Germinal center (tissue), 1 donor: Measurements from ENCODE around the gene TEN1.

ENCODE experiments used
- DNase-seq: peaks from one replicate; pipeline ENCODE4 v3.0.0; 2012; ENCODE audit warnings: mixed read lengths, low spot score

The TEN1 gene

GRCh38 chr17:75976175-75976848, 2.7 kb upstream of the TEN1 start:
- no peak for DNase-seq

GRCh38 chr17:75979705-75980187, 706 bp downstream of the TEN1 start:
- DNase-seq = no peak

GRCh38 chr17:75980188-75981018, 1.4 kb downstream of the TEN1 start:
- DNase-seq = no peak

DNA sequence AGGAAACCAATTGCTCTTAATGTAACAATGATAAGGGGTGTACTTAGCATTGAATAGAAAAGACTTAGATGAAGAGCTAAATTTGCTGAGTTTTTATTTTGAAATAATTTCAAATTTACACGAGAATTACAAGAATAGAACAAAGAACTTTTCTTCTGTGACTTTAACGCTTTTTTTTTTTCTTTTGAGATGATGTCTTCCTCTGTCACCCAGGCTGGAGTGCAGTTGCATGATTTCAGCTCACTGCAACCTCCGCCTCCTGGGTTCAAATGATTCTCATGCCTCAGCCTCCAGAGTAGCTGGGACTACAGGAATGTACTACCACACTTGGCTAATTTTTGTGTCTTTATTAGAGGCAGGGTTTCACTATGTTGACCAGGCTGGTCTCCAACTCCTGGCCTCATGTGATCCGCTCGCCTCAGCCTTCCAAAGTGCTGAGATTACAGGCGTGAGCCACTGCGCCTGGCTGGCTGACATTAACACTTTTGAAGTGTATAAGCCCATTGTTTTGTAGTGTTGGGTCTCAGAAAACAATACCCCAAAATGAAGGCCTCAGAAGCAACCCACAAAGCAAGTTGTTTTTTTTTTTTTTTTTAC, 2.1 kb downstream of the TEN1 start:
- no peak for DNase-seq

GRCh38 chr17:75983501-75984181, 4.6 kb downstream of the TEN1 start:
- DNase-seq = no peak

- DNase-seq = no peak
Measured at GRCh38 chr17:75985986-75986385, 6.9 kb downstream of the TEN1 start.

- DNase-seq = no peak
Measured at GRCh38 chr17:75987041-75987440, 8.0 kb downstream of the TEN1 start.

DNA sequence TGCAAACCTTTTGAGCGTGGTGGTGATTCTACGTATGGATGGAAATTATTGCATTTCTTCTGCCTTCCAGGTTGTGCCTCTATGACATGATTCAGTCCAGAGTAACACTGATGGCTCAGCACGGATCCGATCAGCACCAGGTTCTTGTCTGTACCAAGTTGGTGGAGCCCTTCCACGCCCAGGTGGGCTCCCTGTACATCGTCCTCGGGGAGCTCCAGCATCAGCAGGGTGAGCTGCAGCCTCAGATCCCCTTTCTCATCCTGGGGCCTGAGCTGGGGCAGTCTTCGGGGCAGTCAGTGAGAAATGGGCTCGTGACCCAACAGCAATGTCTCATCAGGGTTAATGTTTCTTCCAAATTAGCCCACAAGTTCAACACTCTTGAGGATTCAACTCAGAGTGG, 12.4 kb downstream of the TEN1 start:
- DNase-seq = no peak

DNA sequence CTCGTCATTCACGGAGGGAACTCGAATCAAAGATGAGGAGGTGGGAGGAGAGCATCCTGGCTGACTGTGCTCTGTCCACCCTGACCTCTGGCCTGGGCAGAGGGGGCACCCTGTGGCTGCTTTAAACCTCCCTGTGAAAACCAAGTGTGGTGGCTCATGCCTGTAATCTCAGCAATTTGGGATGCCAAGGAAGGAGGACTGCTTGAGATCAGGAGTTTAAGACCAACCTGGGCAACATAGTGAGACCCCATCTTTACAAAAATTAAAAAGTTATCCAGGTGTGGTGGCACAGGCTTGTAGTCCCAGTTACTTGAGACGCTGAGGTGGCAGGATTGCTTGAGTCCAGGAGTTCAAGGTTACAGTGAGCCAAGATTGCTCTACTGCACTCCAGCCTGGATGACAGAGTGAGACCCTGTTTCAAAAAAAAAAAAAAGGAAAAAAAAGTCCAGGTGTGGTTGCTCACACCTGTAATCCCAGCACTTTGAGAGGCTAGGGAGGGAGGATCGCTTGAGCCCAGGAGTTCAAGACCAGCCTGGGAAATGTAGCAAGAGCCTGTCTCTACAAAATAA, 15.8 kb downstream of the TEN1 start:
- no peak for DNase-seq

- DNase-seq = no peak
Measured at GRCh38 chr17:75995385-75995925, 16.4 kb downstream of the TEN1 start.

- DNase-seq = no peak
Measured at GRCh38 chr17:75996665-75997590, 17.9 kb downstream of the TEN1 start.

DNA sequence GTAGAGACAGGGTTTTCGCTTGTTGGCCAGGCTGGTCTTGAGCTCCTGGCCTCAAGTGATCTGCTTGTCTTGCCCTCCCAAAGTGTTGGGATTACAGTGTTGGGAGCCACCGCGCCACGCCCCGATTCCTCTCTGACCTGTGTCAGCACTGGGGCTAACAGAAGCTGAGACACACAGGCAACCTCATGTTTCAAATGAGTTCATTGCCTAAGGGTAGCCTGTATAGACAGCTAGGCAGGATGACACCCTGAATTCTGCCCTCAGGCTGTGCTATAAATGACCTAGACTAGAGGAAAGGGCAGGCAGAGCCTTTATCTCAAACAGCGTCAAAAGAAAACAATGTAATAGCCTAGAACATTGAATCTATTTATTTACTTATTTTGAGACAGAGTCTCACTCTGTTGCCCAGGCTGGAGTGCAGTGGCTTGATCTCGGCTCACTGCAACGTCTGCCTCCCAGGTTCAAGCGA, 19.3 kb downstream of the TEN1 start:
- DNase-seq = no peak

DNA sequence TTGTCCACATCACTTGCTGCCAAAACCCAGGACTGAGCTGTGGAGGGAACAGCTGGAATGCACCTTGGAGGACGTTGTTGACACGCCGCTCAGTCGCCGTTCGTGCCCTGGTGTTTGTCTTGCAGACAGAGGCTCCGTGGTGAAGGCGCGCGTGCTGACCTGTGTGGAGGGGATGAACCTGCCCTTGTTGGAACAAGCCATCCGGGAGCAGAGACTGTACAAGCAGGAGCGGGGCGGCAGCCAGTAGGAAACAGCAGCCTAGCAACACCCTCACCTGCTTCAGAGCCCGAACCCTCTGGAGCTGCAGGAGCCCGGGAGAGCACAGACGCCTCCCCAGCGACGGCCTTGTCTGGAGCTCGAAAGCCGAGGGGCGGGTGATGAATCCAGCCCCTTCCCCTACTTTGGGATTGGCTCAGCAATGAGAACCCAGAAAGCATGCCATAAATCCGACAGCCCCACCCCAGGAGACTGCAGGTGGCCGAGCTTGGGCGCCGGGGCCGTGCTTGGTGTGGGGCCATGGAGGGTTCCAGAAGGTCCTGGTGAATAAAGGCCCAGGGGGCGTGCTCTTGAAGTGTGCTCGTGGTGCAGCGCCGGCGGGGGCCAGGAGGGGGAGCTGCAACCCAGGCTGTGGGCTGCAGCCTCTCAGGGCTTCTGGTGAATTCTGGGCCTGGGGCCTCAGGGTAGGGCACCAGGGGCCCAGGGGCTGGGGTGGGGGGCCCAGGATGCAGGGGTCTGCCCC, 21.1 kb downstream of the TEN1 start:
- DNase-seq = peak; percentile 83

GRCh38 chr17:76000755-76001521, 21.9 kb downstream of the TEN1 start, which contains the start of gene CDK3:
CDK3 (plus strand) TSS chr17:76000855; CDS start chr17:76001426, 571 bp downstream.
- DNase-seq = no peak

DNA sequence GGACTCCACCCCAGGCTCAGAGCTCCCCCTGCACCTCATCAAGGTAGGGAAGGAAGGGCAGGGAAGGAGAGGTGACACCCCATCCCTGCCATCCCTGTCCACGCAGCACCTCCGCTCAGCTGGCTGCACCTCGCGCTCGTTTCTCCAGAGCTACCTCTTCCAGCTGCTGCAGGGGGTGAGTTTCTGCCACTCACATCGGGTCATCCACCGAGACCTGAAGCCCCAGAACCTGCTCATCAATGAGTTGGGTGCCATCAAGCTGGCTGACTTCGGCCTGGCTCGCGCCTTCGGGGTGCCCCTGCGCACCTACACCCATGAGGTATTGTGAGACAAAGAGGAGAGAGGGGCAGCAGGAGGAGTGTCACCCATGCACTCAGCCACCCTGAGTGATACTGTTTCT, 23.1 kb downstream of the TEN1 start:
- no peak for DNase-seq

DNA sequence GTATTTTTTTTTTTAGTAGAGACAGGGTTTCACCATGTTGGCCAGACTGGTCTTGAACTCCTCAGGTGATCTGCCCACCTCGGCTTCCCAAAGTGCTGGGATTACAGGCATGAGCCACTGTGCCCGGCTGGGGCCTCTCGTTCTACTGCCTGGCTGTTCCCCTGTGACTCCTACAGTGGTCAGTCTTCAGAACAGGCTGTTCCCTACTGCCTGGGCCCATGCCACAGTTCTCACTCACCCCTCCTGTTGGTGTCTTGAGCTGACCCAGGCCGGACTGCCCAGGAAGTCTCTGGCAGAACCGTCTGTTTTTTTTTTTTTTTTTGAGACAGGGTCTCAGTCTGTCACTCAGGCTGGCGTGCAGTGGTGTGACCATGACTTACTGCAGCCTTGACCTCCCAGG, 24.9 kb downstream of the TEN1 start:
- no peak for DNase-seq

- no peak for DNase-seq
Measured at GRCh38 chr17:76004750-76005262, 25.8 kb downstream of the TEN1 start.

DNA sequence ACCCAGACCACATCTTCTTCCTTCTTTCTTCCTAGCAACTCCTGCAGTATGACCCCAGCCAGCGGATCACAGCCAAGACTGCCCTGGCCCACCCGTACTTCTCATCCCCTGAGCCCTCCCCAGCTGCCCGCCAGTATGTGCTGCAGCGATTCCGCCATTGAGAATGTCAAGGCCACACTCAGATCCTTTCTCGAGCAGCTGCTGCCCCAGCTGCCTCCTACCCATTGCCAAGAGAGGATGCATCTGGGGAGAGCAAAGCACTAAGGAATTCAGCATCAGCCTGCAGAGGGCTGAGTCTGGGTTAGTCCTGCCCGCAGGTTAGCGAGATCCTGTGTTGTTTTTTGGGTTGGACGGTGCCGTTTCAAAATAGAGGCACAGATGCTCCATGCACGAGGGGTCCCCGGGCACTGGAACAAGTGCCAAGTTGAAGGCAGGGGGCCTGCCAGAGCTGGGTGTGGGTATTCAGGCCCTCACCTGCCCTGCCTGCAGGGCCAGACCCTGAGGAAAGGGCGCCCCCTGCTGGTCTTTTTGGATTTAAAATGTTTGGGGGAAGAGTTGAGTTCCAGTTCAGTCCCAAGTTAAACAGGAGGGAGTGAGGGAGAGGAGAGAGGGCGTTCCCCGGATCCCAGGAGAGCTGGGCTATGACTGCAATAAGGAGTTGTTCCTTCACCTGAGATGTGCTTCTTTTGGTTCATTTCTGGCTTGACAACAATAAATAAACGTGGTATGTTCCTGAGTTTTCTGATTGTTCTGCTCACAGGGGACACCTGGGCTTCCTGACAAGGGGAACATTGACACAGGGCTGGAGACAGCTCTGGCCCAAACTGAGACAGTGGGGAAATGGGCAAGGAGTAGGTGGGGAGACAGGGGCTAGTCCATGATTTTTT, 26.5 kb downstream of the TEN1 start:
- peak; percentile 79 for DNase-seq
